NCI-H2081 (cell line): ENCODE data around the gene ARFRP1.

Experiments
- DNase-seq, 2 experiments: peaks; one replicate each; lab custom pipeline; 2025; lab: John Stamatoyannopoulos, UW

Gene ARFRP1

DNA sequence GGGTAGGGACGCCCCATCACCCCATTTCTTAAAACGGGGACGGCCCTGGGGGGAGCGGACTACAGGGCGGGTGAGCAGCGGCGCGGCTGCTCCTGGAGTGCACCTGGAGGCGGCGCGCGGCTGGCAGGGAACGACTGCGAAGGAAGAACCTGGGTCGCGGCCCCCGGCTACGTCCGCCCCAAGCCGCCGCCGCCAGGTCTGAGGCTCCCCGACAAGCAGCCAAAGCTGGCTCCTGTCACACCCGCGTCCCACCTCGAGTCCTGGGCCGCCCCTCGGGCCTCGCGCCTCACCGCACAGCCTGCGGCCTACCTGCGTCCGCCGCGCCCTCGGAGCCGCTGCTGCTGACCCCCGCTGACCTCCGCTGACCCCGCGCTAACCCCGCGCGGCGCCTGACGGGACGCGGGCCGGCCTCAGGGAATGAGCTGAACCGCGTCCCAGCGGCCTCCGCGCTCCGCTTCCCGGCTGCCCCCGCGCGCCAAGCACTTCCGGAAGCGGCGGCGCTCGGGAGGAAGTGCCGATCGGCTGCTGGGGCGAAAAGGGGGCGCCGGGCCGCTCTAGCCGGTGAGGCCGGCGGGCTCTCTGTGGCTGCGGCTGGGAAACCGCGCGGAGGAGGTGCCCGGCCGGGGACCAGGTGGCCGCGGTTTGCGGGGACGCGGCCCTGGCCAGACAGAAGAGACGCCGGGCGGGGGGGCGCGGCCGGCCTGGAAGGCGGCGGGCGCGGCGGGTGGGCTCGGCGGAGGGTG is at the start of gene ARFRP1, which contains the start of gene ZGPAT:
TSS of gene ARFRP1 (minus strand) at position 419 of the 743 bp plus-strand sequence. CDS start 885 bp downstream, outside the sequence.
TSS of gene ZGPAT (plus strand) at position 482 of the 743 bp plus-strand sequence. CDS start 542 bp downstream, outside the sequence.
- DNase-seq = peak; percentile 76 to 85

DNA sequence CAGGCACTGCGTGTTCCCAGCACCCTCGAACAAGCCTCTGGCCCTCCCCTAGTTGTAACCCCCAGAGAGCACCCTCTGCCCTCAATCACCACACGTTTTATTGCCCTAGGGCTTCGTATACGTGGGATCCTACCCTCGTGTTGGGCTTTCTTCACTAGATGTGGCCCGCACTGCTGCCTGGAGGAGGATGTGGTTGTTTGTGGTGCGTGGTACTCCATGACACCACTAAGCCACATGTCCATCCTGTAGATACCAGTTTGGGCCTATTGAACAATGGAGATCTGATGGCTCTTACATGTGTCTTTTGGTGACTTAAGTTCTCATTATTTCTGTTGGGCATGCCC is 48.8 kb upstream of the ARFRP1 start:
- no peak for DNase-seq

DNA sequence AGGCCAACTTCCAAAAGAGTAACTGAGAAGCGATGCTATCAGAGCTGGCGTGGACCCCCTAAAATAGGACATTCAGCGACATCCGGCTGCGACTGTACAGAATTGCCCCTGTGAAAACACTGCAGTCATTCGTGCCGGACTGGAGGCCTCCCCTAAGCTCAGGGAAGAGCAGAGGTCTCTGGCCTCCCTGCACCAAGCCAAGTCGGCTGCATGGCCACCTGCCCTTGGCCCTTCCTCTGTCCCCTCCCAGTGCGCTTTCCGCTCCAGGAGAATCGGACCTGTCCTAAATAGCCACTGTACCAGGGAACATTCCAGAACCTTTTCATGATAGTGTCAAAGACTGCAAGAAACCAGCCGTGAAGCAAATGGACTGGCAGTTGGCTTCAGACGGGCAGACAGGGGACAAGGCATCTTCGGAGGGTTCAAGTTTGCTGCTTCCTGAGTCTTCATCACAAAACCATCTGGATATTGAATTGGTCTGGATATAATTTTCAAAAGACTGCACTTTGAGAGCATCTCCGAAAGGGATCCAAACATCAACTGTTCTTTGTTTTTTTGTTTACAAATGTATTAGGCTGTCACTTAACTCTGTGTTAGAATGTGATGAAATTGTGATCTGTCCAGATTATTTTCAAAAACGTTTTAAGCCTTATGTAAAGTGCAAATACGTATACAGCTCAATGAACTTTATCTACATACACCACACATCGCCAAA is 48.3 kb upstream of the ARFRP1 start:
- DNase-seq = no peak

GRCh38 chr20:63754008-63754407 is 46.2 kb upstream of the ARFRP1 start:
- DNase-seq = no peak

DNA sequence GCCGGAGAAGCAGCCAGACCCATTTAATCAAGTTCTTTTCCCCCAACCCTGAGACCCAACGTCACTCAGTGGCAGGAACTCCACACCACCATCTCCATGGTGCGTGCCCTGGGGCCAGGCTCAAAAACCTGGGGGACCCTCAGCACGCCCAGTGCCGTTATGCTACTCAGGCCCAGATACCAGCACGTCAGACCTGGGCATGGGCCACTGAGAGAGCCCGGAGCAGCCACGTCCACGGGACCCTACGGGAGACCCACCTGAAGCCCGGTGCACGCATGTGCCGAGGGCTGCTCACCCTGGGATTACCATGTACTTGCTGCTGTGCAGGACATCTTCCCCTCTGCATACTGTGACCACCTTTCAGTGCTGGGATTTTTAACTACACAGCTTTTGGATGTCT is 45.6 kb upstream of the ARFRP1 start:
- DNase-seq = no peak

DNA sequence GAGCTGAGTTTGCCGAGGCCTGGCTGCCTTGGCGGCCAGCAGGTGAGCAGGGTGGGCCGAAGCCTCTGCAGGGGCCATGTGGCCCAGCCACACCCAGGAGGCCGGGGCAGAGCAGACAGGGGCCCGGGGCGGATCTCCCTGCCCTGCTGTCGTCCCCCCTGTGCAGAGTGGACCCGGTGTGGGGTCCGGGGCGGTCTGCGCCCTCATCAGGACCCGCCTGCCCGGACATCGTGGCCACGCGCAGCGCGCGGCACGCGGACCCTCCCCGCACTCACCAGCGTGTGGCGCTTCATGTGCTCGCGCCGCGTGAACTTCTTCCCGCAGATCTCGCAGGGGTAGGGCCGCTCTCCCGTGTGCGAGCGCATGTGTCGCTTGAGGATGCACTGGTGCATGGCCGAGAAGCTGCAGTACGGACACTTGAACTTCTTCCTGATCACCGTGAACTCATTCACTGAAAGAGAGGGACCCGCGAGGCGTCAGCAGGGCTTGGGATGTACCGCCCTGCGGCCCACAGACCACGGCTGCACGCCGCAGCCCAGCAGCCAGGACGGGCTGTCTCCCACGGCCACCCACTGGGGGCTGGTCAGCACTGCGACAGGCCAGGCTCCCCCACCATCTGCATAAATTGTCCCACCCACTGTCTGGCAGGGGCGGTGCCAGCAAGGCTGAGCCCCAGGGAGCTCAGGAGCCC is 44.8 kb upstream of the ARFRP1 start:
- DNase-seq = no peak

- no peak for DNase-seq
Measured at GRCh38 chr20:63751471-63752271, 43.9 kb upstream of the ARFRP1 start.

- DNase-seq = no peak
Measured at GRCh38 chr20:63750807-63751470, 43.2 kb upstream of the ARFRP1 start.

DNA sequence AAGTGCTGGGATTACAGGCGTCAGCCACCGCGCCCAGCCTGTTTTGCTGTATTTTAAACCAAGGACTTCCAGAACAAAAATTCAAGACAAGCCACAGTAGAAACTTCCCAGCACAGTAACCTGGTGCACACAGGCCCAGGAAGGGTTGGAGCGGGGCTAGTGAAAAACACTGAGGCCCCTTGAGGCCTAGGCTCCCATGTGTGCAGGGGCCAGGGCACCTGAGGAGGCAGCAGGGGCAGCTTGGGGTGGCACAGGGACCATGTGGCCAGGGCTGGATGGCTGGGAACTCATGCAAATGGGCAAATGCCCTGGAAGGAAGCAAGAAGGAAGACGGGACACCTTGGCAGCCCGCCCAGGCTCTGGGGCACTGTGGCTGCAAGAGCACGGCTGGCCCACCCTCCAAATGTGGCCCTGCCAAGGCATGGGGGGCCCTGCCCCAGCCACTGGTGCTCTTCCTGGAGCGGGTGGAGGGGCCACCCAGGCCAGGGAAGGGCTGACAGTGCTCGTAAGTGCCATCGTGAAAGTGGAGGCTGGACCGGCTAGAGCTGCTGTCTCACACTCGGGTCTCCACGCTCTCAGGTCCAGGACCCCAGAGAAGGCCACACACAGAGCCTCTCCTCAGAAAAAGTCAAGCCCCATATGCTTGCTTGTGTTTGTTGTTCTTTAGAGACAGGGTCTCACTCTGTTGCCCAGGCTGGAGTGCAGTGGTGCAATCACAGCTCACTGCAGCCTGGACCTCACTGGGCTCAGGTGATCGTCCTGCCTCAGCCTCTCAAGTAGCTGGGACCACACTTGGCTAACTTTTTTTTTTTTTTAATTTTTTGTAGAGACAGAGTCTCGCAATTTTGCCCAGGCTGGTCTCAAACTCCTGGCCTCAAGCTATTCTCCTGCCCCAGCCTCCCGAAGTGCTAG is 42.1 kb upstream of the ARFRP1 start:
- DNase-seq = no peak

DNA sequence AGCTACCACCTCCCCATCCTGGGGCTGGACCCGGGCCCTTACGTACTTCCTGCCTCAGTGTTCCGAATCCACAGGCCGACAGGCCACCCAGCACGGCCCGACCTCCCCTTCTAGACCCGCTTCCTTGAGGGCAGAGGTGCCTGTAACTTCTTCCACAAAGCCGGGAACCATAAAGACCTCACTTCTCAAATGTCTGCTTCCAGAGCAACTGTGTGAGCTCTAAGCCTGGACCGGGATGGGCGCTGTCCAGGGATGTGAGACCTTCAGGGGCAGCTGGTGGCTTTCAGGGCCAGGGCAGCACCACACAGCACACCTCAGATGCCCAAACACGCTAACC is 41.1 kb upstream of the ARFRP1 start:
- DNase-seq = no peak

- DNase-seq = no peak
Measured at GRCh38 chr20:63748070-63748933, 40.5 kb upstream of the ARFRP1 start.

DNA sequence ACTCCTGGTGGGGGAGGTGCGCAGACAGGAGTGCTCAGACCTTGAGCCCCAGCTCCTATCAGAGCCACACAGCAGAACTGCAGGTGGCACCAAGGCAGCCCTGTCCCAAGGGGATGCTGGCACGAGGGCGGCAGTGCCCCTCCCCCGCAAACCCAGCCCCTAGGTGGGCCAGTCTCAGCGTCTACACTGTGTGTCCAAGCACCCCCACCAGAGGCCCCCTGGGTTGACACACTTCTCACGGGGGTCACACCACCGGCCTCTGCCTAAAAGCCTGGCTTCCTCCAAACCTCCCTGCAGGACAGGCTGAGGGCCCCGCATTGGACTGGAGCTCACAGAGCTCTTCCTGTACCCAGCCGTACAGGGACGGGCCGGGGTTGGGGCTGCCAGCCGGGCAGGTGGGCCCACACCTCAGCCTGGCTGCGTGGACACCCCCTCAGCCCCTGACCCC is 39.9 kb upstream of the ARFRP1 start:
- DNase-seq = no peak

DNA sequence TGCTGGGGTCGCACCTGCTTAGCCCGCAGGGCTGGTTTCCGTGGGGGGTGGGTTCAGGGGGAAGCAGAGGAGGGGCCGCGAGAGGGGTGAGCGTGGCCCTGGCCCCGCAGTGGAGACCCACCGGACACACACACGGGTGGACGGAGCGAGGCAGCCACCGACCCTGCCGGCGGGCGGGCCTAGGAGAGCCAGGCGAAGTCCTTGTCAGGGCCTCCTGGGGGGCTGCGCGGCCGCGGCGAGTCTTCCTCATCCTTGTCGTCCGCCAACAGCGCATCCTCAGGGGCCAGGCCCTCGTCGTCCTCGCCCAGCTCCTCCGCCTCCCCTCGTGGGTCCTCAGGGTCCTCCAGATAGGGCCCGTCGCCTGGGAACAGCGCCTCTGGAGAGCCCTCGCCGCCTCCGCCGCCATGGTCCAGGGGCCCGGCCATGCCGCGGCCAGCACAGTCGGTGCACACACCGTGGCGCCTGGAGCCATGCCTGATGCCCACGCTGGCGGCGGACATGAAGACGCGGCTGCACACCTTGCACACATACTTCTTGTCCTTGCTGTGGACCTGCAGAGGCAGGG is 39.1 kb upstream of the ARFRP1 start:
- no peak for DNase-seq

- no peak for DNase-seq
Measured at GRCh38 chr20:63745961-63746731, 38.4 kb upstream of the ARFRP1 start.

- DNase-seq = no peak
Measured at GRCh38 chr20:63745424-63745805, 37.6 kb upstream of the ARFRP1 start.

- DNase-seq = no peak
Measured at GRCh38 chr20:63744574-63745423, 37.0 kb upstream of the ARFRP1 start.

GRCh38 chr20:63744158-63744557 is 36.4 kb upstream of the ARFRP1 start:
- no peak for DNase-seq
